ENCODE results near the gene MOV10.

GRCh38 chr1:112704391-112704933 is 30.0 kb downstream of the MOV10 start:
- TF ChIP-seq GABPA (IDR thresholded peaks at IDR 0.05; ENCODE audit: low read depth), result no peak
- no peak for TF ChIP-seq KLF5 (IDR thresholded peaks at IDR 0.05; ENCODE audit: partially characterized antibody)
- no peak for TF ChIP-seq ZSCAN29 (IDR thresholded peaks at IDR 0.05)
- no peak for TF ChIP-seq POLR2A (IDR thresholded peaks at IDR 0.05; ENCODE audit: low read depth, low read length)

Measured in GM12878 (cell line).